ENCODE data around the gene MT1M. TPM values are rescaled to one million over a fixed set of nuclear protein-coding genes. Genes with fewer than 3 reads are reported as not detected.

The MT1M gene
- total and polyA plus RNA-seq, 2 of the 8 experiments (the other 6 are each of a cell fraction or from before 2014, with no cell fraction given) = 2.1 TPM; not detected in 1

DNA sequence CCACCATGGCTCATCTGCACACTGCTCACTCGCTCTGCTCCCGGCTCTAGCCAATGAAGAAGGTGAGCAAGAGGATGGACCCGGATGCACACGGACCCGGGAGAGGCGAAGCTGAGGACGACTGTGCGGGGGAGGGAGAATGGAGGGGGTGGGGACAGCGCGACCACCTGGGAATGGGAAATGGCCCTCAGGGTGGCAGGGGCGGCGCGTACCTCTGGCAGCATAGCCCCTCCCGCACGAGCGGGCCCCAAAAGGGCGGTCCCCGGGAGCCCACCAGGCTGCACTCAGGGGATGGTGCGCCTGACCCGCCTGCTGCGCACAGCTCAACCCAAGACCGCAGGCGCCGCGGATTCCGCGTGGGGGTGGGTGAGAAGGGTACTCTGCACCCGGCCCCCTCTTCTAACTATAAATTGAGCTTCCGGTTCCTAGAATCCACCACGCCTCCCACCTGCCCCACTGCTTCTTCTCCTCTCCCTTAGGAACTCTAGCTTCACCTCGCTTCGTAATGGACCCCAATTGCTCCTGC, 43.3 kb downstream of the MT1M start:
- Histone ChIP-seq H3K79me2 (ENCODE audit: control insufficient read depth in 1 of 2, insufficient read depth in 2 of 2, low read length in 2 of 2) (no peaks in the 10 kb centered on the region), H3K27ac (ENCODE audit: low read depth, low read length) (no peak overlapping the region), H4K5ac (ENCODE audit: insufficient read length, low read depth, low read length) (no peak overlapping the region), H2AFZ (ENCODE audit: low read length) (peak overlapping the region; percentile 91), H3K18ac (ENCODE audit: extremely low read depth, low read length) (peak overlapping the region; percentile 79), H4K8ac (ENCODE audit: extremely low read depth, insufficient read depth, low read length) (no peak overlapping the region), H4K91ac (replicated peaks; ENCODE audit: insufficient read length, low read length) (peak overlapping the region; percentile 56), H2BK12ac (ENCODE audit: low read depth, low read length) (peak overlapping the region; percentile 44; the same call in 1 of the 2 replicates), H2AK5ac (ENCODE audit: low read depth, low read length) (no peak overlapping the region), H3K4ac (replicated peaks; ENCODE audit: insufficient read length, low read depth, low read length) (no peak overlapping the region), H3K4me1 (replicated peaks in 1 of 4; ENCODE audit: control insufficient read depth in 3 of 4, insufficient read depth in 4 of 4, low read length in 3 of 4) (peaks cover 0 to 13% (median 3%) of the 10 kb centered on the region in 4 experiments; a peak in 5 of 7 replicates), H3K79me1 (ENCODE audit: low read depth, low read length) (no peaks in the 10 kb centered on the region), H3K9ac (replicated peaks in 1 of 4; ENCODE audit: extremely low read depth in 1 of 4, low read depth in 3 of 4, low read length in 3 of 4) (no peak overlapping the region), H2BK15ac (ENCODE audit: low read length) (no peak overlapping the region), H3K9me3 (ENCODE audit: insufficient read depth in 2 of 2, low read depth in 1 of 2, low read length in 1 of 2) (no peaks in the 10 kb centered on the region), H3K14ac (ENCODE audit: insufficient read length) (no peak overlapping the region), H2BK20ac (ENCODE audit: low read length) (peak overlapping the region; percentile 15; the same call in 1 of the 2 replicates), H3K36me3 (ENCODE audit: control insufficient read depth in 2 of 4, insufficient read depth in 4 of 4, low read length in 3 of 4) (no peaks in the 10 kb centered on the region), H4K20me1 (replicated peaks in 1 of 2; ENCODE audit: control insufficient read depth in 1 of 2, insufficient read depth in 2 of 2, low read length in 2 of 2) (no peaks in the 10 kb centered on the region), H2BK120ac (replicated peaks; ENCODE audit: low read depth, low read length) (no peak overlapping the region), H3K27me3 (replicated peaks in 1 of 4; ENCODE audit: control insufficient read depth in 3 of 4, extremely low read depth in 1 of 4, insufficient read depth in 3 of 4, low read length in 3 of 4) (peaks cover 12 to 55% (median 35%) of the 10 kb centered on the region in 4 experiments), H3K56ac (replicated peaks; ENCODE audit: insufficient read length, low read depth, low read length) (no peak overlapping the region), H3K4me3 (ENCODE audit: extremely low read depth in 1 of 4, insufficient read depth in 2 of 4, low read depth in 3 of 4, low read length in 4 of 4) (peak overlapping the region; percentile 40 to 62 (median 40)), H2BK5ac (ENCODE audit: low read depth, low read length) (peak overlapping the region; percentile 86), H3K23ac (ENCODE audit: insufficient read length) (no peak overlapping the region), H3K4me2 (ENCODE audit: insufficient read depth in 1 of 2, low read depth in 2 of 2, low read length in 2 of 2) (peak overlapping the region; percentile 78 to 90), H3K23me2 (ENCODE audit: low read depth, low read length) (no peaks in the 10 kb centered on the region; the same call in 1 of the 2 replicates)
- FAIRE-seq = no peak
- POLR2A ChIA-PET (ENCODE audit: partially characterized antibody) = interaction anchor here (0.7 to 12.9 kb wide), 12 partner anchors 7 to 82 kb away, joined by 3 to 205 read pairs (median 4); partner anchors contain the start of genes MT1E, MT1G, MT1H and MT2A
- CTCF ChIA-PET (ENCODE audit: partially characterized antibody) = interaction anchor here (0.7 to 6.0 kb wide), 11 partner anchors 27 to 111 kb away, joined by 3 to 57 read pairs (median 3); partner anchors contain the start of gene MT1E
- TF ChIP-seq CEBPB (IDR thresholded peaks at IDR 0.05; ENCODE audit: low read depth, low read length) = no peak
- TF ChIP-seq KDM5A (IDR thresholded peaks at IDR 0.05; ENCODE audit: low read length) = no peak
- TF ChIP-seq SIX5 (IDR thresholded peaks at IDR 0.05; ENCODE audit: low read depth, low read length) = no peak
- peak; percentile 10 for TF ChIP-seq EZH2 (IDR thresholded peaks at IDR 0.05; ENCODE audit: low read depth, low read length, severe bottlenecking)
- TF ChIP-seq RAD21 (IDR thresholded peaks at IDR 0.05 in 1 of 2, conservative IDR thresholded peaks at IDR 0.05 in 1 of 2; ENCODE audit: low read depth in 2 of 2, low read length in 2 of 2) = no peak
- TF ChIP-seq KDM4A (IDR thresholded peaks at IDR 0.05; ENCODE audit: low read depth, low read length, severe bottlenecking) = peak; percentile 65
- TF ChIP-seq RFX5 (IDR thresholded peaks at IDR 0.05; ENCODE audit: borderline replicate concordance, low read depth, low read length) = no peak
- TF ChIP-seq TBP (IDR thresholded peaks at IDR 0.05; ENCODE audit: low read depth, low read length) = no peak
- no peak for TF ChIP-seq CHD1 (IDR thresholded peaks at IDR 0.05; ENCODE audit: low read depth, low read length)
- TF ChIP-seq SP4 (IDR thresholded peaks at IDR 0.05; ENCODE audit: low read length) = no peak
- peak in 1 of 2 experiments; percentile 73 for DNase-seq (ENCODE audit: low read depth in 1 of 2, low spot score in 2 of 2)
- 4% methylated on average over 21 of the region's 32 CpGs; no CpG with 5 or more reads in 1 of the 2 experiments for WGBS, 2 experiments (ENCODE audit: extremely low coverage in 1 of 2, insufficient coverage in 1 of 2, insufficient read length in 1 of 2, insufficient replicate concordance in 2 of 2, low coverage in 1 of 2, low lambda C conversion rate in 2 of 2, missing lambda C conversion rate in 1 of 2)

All from H1 (cell line).